HG02678 (cell line): ENCODE data around the gene DYRK2.
A peak's percentile ranks its signal among the peaks of the same experiment; 100 is the strongest.

Source experiments
- ATAC-seq: cut with Tn5 transposase; IDR thresholded peaks from one replicate; pipeline ENCODE4 v1.9.1; 2021; ENCODE audit warnings: mild to moderate bottlenecking, moderate library complexity; ENCODE audit not compliant: unreplicated experiment

DYRK2 gene

DNA sequence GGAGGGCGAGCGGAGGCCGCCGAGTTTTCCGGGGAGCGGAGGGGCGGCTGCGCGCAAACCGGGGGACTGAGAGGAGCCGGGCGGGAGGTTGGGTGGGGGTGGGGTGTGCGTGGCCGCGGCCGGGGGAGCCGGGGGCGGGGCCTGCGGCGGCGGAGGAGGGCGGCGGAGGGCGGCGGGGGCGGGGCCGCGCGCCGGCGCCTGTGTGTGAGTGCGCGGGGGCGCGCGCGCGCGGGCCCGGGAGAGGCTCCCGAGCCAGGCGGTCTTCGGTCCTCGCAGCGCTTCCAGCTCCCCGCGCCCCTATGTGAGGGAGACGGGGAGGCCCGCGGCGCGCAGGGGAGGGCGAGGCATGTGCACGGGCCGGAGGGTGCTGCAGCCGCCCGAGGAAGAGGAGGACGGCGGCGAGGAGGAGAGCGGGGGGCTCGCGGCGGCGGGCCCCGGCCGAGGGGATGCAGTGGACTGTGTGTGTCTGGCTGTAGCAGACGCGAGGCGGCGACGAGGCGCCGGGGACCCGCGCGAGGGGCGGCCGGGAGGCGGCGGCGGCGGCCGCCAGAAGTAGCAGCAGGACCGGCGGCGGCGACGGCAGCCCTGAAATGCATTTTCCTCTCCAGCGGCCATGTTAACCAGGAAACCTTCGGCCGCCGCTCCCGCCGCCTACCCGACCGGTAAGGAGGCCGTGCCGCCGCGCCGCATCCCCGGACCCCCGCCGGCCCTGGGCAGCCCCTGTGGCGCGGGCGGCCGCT lies at the start of gene DYRK2:
TSS of gene DYRK2 (plus strand) at position 225 of the 740 bp plus-strand sequence. CDS start at position 614, 389 bp downstream.
- peak; percentile 59 for ATAC-seq

DNA sequence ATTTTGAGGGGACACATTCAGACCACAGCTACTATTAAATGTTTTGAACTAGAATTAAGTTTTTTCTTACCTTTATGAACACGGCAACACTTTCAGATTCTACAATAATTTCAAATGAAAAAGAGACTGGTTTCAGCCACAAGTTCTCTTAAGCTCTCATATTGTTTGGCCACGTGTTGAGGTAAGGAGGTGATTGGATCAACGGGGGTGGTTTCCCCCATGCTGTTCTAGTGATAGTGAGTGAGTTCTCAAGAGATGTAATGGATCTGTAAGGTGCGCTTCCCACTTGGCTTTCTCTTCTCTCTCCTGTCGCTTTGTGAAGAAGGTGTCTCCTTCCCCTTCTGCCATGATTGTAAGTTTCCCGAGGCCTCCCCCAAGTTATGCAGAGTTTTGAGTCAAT lies 48.9 kb upstream of the DYRK2 start:
- ATAC-seq: no peak

DNA sequence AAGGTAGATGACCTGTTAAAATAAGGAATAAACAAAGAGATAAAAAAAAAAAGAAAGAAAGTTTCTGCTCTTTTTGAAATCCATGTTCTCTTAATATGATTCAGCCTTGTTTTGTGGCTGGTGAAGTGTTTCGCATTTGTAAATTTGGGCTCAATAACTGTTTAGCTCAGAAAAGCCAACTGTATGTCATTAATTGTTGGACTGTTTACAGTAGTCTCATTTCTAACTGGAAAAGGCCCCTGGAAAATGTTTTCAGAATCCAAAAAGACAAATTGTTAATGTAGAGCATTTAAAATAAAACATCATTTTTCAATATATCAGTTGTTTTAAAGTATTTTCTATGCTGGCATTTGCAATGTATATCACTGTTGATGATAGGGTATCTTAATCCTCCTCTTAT lies 47.4 kb upstream of the DYRK2 start:
- no peak for ATAC-seq

DNA sequence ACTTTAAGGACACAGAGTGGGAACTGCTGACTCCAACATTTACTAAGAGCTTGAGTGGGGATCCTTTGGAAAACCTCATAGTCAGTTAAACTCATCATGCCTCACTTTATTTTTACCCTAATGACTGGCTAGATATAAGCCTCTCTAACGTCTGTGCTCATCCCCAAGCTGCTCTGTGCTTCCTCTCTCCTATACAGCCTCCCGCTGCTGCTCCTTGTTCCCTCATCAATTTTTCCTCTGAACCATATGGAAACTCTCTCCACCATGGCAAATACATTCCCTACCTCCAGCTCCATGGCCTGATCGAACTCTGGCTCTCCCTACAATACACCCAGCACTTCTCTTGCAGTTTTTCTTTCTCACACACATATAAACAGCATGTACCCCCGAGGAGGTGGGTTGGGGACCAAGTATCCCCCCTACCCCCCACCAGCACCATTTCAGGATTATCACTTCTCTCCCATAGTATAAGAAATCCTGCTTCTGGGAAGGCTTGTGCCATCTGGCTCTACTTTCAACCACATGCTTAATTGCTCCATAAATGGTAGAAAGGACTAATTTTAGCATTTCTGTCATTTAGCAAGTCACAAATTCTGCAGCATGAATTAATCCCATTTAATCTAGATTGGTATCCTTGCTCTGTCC lies 39.2 kb upstream of the DYRK2 start:
- no peak for ATAC-seq

DNA sequence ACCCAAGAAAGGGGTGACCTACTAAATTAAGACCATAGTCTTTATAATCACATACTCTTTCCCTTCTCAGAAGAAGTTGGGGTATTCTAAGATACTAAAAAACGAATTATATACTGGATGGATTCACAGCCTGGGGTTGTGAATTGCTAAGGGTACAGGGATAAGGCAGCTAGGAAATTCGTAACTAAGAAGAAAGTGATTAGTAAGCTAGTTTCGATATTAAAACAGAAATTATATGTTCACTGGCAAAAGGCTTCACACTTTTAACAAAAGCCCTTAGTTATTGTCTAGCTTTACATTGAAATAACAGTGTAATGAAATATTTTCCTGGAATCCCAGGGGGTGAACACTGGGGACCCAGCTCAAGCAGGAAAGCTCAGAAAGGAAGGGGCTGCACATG lies 35.5 kb upstream of the DYRK2 start:
- ATAC-seq: no peak

DNA sequence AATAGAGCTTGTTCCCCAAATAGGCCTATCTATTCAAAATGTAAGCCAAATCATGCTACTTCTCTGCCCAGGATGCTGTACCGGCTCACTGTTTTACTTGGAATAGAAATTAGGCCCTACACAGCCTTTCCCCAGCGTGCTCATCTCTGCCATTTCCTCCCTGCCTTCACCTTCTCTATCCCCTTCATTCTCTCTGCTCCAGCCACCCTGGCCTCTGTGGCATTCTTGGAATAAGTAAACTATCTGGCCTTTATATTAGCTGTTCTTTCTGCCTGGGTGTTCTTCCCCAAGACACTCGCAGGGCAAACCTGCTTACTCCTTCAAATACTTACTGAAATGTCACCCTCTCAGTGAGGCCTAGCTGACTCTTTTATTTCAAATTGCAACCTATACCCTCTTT lies 30.9 kb upstream of the DYRK2 start:
- ATAC-seq: no peak

DNA sequence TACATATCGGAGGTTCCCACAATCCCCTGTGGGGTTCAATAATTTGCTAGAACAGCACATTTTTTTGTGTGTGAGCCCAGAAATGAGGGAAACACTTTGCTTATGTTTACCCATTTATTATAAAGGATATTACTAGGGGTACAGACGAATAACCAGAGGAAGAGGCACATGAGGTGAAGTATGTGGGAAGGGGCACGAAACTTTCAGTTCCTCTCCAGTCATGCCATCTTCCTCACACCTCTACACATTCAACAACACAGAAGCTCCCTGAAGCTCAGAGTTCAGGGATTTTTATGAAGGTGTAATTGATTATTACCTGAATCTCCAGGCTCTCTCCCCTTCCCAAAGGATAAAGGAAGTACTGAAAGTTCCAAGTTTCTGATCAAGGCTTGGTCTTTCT lies 30.2 kb upstream of the DYRK2 start:
- ATAC-seq: no peak

DNA sequence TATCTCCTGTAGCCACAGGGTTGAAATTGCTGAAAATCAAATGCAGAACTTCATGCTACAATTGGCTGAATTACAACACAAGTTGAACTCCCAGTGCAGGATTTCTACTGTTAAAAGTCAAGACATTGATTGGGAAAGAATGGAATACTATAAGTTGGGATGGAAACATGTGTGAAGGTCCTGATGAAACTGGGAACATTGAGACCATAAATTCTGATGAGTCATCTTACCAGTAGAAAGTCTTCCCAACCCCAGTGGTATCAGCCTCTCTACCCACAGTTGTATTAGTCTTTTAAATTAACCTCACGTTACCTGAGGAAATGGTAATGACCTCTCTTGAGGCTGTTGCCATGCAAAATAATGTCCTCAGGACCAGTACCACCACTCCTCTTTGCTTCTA lies 27.4 kb upstream of the DYRK2 start:
- no peak for ATAC-seq

DNA sequence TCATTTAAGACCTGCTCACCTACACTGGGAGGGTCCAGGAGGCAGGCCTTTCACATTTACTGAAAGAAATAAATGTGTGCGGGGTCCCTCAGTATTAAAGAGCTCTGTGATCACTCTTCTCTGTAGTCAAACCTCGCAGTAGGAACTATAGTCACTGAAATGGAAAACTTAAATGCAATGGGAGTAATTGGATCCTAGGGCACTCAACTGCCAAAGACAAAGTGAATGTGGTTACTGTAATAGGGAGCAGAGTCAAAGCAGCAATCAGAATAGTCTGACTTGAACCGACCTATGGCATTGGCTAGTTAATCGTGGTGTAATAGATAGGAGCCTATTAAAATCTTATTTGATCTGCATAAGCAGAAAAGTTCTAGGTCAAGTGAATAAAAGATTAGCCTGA lies 26.6 kb upstream of the DYRK2 start:
- ATAC-seq: no peak

DNA sequence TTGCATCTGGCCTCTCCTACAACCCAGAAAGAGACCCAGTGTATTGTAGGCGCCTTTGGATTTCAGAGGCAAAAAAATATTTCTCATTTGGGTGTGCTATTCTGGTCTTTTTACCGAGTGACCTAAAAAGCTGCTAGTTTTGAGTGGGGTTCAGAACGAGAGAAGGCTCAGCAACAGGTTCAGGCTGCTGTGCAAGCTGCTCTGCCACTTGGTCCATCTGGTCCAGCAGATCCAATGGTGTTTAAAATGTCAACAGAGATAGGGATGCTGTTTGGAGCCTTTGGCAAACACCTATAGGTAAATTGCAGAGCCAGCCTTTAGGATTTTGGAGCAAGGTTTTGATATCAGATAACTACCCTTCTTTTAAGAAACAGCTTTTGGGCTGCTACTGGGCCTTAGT lies 25.3 kb upstream of the DYRK2 start:
- no peak for ATAC-seq

DNA sequence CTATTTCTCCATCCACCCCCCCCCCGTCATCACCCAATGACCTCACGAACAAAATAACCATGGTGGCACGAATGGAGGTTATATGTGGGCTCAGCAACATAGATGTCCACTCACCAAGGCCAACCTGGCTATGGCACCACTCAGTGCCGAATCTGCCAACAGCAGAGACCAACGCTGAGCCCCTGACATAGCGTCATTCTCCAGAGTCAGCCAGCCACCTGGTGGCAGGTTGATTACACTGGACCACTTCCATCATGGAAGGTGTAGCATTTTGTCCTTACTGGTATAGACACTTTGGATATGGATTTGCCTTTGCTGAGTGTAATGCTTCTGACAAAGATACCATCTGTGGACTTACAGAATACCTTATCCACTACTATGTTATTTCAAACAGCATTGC lies 24.2 kb upstream of the DYRK2 start:
- ATAC-seq: no peak

DNA sequence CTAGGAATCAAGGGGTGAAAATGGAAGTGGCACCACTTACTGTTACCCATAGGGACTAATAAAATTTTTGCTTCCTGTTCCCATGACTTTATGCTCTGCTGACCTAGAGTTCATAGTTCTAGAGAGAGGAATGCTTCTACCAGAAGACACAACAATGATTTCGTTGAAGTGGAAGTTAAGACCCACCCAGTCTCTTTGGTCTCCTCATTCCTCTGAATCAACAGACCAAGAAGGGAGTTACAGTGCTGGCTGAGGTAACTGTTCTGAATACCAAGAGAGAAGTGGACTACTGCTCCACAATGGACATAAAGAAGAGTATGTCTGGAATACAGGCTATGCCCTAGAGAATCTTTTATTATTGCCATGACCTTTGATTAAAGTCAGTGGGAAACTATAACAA lies 23.5 kb upstream of the DYRK2 start:
- no peak for ATAC-seq

DNA sequence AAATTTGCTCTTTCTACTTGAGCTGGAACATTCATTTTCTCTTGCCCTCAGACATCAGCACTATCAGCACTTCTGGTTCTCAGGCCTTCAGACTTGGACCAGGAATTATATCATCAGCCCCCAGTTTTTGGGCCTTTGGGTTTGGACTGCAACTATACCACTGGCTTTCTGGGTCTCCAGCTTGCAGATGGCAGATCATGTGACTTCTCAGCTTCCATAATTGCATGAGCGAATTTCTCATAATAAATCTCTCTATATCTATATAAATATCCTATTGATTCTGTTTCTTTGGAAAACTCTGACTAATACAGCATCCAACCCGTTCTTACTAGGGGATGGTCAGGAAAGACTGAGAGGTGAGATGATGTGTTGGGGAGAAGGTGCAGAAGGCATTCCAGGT lies 22.4 kb upstream of the DYRK2 start:
- no peak for ATAC-seq

DNA sequence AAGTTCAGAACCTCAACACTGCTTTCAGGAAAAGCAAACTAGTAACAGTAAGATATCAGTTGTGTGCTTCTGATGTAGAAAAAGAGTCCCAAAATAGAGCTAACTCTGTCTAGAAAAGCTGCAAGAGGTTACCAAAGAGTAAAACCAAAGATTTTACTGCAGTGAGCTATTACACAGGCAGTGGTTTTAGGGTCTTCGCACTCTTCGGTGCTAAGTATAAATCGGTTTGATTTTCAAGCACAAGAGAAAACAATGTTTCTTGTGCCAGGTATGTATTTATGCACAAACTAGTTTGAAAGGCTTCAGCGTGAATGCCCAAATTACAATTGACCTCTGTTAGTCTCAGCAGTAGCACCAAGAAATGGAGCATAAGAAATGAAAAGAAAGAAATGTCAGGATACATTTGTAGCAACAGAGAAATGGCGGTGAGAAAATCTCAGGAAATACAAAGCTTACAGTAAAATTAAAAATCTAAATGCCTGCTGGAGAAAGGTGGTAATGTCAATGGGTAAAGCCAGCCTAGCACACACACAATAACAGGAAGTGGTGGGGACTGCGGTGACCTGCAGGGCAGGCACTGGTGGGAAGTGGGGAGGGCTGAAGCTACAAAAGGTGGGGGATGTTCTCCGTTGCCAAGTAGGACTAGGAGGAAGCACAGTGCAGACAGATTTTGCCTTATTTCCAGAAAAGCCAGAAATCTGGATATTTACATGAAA lies 18.0 kb upstream of the DYRK2 start:
- peak; percentile 99 for ATAC-seq

DNA sequence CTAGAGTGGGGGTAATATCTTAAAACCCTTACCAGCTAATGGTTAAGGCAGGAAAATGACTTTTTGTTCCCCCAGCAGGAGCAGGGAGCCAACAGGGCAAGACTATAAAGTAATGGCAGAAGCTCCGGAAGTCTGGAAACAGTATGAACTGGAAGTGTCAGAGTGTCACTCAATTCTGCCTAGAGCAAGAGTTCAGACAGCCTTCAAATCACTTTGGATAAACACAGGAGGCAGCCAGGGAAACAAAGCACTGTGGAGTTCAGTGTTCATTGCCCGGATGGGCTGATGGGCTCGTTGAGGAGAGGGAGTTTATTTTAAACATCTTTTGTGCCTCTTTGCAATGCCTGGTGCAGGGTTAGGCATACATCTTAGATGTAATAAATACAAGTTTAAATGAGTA lies 16.5 kb upstream of the DYRK2 start:
- ATAC-seq: no peak

DNA sequence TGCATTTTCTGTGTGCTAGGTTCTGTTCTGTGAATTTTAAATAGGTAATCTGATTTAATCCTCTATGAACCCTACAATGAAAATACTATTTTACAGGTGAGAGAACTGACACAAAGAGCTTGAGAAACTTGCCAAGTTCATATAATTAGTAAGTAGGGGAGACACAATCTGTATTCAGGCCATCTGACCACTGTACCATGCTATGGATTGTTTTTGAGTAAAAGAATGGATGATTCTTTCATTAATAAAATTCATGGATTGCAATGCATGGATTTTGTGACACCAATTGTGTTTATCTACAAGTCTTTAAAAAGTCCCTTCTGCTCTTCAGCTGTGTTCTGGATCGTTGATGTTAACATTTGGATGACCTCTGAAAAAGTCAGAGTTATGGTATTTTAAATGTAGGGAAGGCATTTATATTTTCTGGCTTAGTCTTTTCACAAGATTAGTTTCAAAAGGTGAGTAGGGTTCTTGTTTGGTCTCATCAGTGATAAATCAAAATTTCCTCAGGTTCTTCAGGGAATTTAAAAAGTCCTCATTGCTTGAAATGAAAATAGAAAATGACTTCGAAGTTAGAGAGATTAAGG lies 15.4 kb upstream of the DYRK2 start:
- ATAC-seq: no peak

DNA sequence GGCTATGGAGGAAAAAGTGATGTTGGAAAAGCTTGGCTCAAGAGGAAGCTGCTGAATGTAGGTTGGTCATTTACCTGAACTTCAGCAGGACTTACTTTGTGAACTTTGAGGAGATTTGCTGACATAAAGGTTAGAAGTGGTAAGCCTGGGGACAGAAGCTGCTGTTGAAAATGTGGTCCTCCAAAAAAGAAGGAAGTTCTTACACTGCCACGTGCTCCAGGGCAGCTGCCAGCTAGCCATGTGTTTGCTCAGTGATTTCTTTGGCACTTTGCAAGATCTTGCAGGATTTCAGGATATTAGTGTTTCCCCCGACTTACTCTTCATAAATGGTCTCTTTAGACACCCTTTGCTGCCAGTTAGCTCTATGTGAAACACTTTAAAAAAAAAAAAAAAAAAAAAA lies 14.8 kb upstream of the DYRK2 start:
- ATAC-seq: no peak

DNA sequence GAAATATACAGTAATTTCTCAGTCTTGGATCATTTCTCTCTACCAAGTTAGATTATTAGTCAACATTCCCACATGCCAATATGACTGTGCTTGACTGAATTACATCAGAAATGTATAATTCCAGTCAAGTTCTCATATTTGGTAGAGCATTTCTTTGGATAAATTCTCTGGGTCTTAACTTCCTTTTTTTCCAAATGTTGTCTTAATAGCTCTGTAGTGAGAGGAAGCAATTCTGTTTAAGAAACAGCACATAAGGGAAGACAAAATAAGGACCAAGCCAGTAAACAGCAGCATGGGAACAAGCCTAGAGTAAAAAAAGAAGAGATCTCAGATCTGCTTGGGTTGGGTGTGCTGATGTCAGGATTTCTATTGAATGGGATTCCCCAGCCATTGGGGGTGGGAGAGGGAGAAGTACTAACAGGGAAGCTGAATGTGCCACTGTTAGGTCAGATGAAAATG lies 14.2 kb upstream of the DYRK2 start:
- ATAC-seq: no peak

DNA sequence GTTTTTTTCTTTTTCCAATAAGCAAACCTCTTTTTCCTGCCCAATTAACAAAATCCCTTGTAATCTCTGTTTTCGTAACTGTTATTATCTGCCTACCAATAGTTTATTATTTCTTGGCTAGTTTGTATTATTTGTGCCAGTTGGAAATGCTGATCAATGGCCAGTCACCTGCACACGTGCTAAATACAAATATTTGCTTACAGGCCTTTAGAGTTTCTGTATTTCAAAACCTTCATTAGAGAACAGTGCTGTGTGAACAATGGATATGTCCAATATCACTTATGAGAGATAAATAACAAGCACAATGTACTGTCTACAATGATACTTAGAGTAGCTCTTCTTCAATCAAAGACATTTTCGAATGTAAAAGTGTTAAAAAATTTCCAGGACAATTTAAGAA lies 10.8 kb upstream of the DYRK2 start:
- no peak for ATAC-seq

DNA sequence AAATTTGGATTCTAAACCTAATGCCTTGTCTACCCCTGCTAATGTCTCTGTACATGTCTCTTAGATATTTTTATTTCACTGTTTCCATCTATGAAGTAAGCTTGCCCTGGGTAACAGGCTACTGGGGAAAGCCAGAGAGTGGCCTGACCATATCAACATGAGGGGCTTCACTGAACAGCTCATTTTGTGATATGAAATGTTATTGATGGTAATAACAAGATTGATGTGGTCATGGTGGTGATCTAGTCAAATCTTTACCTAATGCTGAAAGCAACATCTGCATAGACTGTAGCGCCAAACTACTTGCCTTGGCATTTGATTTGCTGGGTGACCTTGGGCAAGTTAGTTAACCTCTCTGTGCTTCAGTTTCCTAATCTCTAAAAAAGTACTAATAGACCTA lies 9.9 kb upstream of the DYRK2 start:
- ATAC-seq: no peak

DNA sequence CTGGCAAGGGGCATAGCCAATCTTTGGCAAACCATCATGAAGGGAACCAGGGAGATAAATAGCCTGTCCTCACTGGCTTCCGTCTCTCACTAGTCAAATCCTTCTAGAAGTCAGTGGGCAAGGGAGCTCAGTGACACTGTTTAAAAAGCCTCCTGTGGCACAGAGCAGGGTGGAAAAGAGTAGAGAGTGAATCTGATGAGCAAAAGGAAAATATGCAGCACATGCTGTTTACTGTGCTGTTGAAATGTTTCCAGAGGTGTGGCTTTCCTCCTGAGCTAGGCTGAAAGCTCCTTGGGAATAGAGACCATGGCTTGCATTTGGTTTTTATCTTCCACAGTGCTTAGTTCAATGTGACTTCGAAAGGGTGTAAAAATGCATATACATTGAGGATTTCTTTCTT lies 7.7 kb upstream of the DYRK2 start:
- no peak for ATAC-seq

DNA sequence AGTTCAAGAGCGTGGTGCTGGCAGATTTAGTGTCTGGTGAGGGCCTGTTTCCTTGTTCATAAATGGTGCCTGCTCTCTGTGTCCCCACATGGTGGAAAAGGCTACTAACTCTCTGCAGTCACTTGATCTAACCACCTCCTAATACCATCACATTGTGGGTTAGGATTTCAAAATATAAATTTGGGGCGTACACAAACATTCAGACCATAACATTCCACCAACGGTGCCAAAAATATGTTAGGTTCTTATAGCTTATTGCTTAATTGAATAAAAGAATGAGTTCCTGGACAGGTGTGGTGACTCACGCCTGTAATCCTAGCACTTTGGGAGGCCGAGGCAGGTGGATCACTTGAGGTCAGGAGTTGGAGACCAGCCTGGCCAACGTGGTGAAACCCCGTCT lies 3.4 kb upstream of the DYRK2 start:
- ATAC-seq: no peak
